ENCODE measurements around the gene PNPLA7. TPM values are rescaled to one million over a fixed set of nuclear protein-coding genes. Genes with fewer than 3 reads are reported as not detected.
A peak's percentile ranks its signal among the peaks of the same experiment; 100 is the strongest.

Gene PNPLA7
- total and polyA plus RNA-seq, 3 donors from 2014 or later: 4.2 to 17.8 (median 10.9) TPM

DNA sequence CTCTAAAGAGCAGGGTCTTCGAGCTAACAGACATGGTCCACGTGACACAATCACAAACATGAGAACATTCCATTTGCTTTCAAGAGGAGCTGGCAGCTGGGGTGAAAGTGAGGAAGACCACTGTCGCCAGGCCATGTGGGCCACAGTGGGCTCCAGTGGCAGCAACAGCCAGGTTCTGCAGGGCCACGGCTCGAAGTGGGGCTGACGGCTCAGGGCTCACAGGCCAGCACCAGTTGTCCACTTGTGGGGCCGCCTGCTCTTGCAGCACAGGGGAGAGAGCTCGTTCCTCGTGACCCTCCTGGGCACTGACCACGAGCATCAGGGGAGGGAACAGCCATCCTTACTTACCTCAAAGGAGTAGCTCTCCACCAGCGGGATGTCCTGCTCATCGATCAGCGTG lies 38.1 kb upstream of the PNPLA7 start:
- Histone ChIP-seq H3K36me3 (ENCODE audit: low read depth, missing control alignments) (no peaks in the 10 kb centered on the region), H3K4me1 (peaks cover 9% of the 10 kb centered on the region), H3K9me3 (no peaks in the 10 kb centered on the region), H3K27ac (no peak overlapping the region), H3K4me3 (no peak overlapping the region), H3K27me3 (no peaks in the 10 kb centered on the region)
- WGBS, 2 donors: 80 to 86% methylated on average over 13 of the region's 13 CpGs
- no peak for DNase-seq
- TF ChIP-seq, protein P1, sequence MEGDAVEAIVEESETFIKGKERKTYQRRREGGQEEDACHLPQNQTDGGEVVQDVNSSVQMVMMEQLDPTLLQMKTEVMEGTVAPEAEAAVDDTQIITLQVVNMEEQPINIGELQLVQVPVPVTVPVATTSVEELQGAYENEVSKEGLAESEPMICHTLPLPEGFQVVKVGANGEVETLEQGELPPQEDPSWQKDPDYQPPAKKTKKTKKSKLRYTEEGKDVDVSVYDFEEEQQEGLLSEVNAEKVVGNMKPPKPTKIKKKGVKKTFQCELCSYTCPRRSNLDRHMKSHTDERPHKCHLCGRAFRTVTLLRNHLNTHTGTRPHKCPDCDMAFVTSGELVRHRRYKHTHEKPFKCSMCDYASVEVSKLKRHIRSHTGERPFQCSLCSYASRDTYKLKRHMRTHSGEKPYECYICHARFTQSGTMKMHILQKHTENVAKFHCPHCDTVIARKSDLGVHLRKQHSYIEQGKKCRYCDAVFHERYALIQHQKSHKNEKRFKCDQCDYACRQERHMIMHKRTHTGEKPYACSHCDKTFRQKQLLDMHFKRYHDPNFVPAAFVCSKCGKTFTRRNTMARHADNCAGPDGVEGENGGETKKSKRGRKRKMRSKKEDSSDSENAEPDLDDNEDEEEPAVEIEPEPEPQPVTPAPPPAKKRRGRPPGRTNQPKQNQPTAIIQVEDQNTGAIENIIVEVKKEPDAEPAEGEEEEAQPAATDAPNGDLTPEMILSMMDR (IDR thresholded peaks at IDR 0.05): no peak
- TF ChIP-seq POLR2A (IDR thresholded peaks at IDR 0.05): no peak
- intact Hi-C loops (cut with DNase I; ENCODE audit: low total_unique reads): no loop called here

DNA sequence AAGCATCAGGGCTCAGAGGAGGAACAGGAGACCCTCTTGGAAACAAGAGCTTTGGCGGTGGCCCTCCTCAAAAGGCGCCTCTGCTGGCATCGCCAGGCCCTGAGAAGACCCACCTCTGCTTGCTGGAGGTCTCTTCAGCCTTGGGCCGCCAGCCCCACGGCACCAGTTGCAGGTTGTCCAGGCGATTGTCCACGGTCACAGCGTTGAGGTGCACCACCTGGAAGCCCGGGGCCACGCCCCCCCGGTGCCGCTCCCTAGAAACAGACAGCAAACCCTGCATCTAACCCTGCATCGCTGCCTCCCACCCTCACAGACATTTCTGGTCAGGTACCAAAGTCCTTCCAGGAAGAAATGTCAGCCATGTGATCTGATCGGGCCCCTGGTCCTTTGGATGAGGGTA lies 36.7 kb upstream of the PNPLA7 start:
- no peaks in the 10 kb centered on the region for H3K27me3 ChIP-seq
- 96% methylated on average over 14 of the region's 14 CpGs for whole genome bisulfite sequencing, 2 donors
- H3K9me3 ChIP-seq: no peaks in the 10 kb centered on the region
- TF ChIP-seq, protein P1 (IDR thresholded peaks at IDR 0.05): no peak
- no peak for TF ChIP-seq POLR2A (IDR thresholded peaks at IDR 0.05)
- no peaks in the 10 kb centered on the region for H3K36me3 ChIP-seq (ENCODE audit: low read depth, missing control alignments)
- no peak overlapping the region for H3K4me3 ChIP-seq
- H3K4me1 ChIP-seq: peaks cover 9% of the 10 kb centered on the region
- no peak for DNase-seq
- intact Hi-C loops (cut with DNase I; ENCODE audit: low total_unique reads): no loop called here
- H3K27ac ChIP-seq: no peak overlapping the region

DNA sequence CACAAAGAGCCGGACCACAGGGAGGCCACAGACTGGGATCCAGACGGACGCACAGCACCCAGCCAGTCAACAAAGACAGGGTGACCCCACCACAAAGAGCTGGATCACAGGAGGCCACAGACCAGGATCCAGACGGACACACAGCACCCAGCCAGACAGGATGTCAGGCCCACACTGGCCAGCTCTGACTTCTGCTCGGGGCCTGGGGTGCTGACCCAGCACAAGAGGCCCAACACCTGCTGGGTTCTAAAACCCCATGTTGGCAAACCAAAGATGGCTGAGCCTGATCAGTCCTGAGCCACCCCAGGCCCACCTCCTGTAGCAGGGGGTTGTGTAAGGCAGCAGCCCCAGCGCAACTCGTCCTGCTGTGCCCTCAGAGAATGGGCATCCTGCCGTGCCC lies 33.8 kb upstream of the PNPLA7 start:
- DNase-seq: no peak
- no peaks in the 10 kb centered on the region for H3K9me3 ChIP-seq
- intact Hi-C loops (cut with DNase I; ENCODE audit: low total_unique reads): no loop called here
- H3K27me3 ChIP-seq: no peaks in the 10 kb centered on the region
- H3K4me3 ChIP-seq: no peak overlapping the region
- WGBS, 2 donors: 83 to 91% methylated on average over 1 to 6 of the region's 8 CpGs
- no peak overlapping the region for H3K27ac ChIP-seq
- no peaks in the 10 kb centered on the region for H3K36me3 ChIP-seq (ENCODE audit: low read depth, missing control alignments)
- TF ChIP-seq, protein P1 (IDR thresholded peaks at IDR 0.05): no peak
- TF ChIP-seq POLR2A (IDR thresholded peaks at IDR 0.05): no peak
- peaks cover 3% of the 10 kb centered on the region for H3K4me1 ChIP-seq

DNA sequence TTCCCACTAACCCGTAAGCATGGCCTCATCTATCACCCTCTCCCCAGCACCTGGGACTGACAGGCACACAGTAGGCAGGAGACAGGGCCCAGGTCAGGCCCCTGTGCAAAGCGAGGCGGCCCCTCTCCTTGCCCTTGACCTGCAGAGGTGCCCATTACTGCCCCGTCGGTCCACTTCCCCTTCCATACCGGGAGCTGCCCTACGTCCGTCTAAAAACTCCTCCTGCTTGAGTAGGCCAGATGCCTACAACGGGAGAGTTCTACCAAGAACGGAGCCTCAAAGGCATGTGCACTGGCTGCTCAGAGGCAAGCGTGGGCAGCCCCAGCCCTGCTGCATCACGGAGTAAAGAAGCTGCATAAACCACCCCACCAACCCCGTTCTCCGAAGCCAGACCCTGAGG lies 33.1 kb upstream of the PNPLA7 start:
- Histone ChIP-seq H3K27ac (no peak overlapping the region), H3K4me1 (no peaks in the 10 kb centered on the region), H3K9me3 (no peaks in the 10 kb centered on the region), H3K4me3 (no peak overlapping the region), H3K36me3 (ENCODE audit: low read depth, missing control alignments) (no peaks in the 10 kb centered on the region), H3K27me3 (no peaks in the 10 kb centered on the region)
- 83 to 84% methylated on average over 13 to 14 of the region's 14 CpGs for WGBS, 2 donors
- TF ChIP-seq, protein P1 (IDR thresholded peaks at IDR 0.05): no peak
- no peak for TF ChIP-seq POLR2A (IDR thresholded peaks at IDR 0.05)
- DNase-seq: no peak
- intact Hi-C loops (cut with DNase I; ENCODE audit: low total_unique reads): no loop called here

DNA sequence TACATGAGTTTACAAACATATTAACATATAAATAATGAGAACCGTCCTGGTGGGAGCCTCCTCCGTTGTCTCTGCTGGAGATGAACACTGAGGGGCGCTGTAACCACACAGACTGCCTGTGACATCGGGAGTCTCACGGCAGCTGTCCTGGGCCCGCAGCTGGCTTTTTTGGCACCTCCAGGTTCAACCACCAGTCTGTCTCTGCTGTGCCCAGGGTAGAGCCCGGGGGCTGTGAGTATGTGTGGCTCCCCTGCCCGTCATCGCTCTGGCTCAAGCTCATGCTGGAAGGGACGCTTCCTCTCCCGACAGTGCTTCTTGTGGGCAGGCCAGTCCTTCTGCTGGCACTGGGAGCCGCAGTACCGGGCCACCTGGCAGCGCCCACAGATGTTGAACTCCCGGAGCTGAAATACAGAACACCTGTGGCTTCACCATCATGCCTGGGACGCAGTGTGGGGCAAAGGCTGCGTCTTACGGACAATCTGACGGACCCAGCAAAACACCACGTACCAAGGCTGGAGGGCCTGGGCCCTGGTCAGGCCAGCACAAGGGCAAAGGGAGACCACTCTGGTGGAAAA lies 32.2 kb upstream of the PNPLA7 start:
- H3K27ac ChIP-seq: no peak overlapping the region
- no peaks in the 10 kb centered on the region for H3K36me3 ChIP-seq (ENCODE audit: low read depth, missing control alignments)
- H3K27me3 ChIP-seq: no peaks in the 10 kb centered on the region
- H3K9me3 ChIP-seq: no peaks in the 10 kb centered on the region
- peak; percentile 55 for DNase-seq
- no peak overlapping the region for H3K4me3 ChIP-seq
- intact Hi-C loops (cut with DNase I; ENCODE audit: low total_unique reads): no loop called here
- no peak for TF ChIP-seq POLR2A (IDR thresholded peaks at IDR 0.05)
- TF ChIP-seq, protein P1 (IDR thresholded peaks at IDR 0.05): no peak
- H3K4me1 ChIP-seq: peaks cover 2% of the 10 kb centered on the region
- 82 to 95% methylated on average over 14 to 20 of the region's 20 CpGs for WGBS, 2 donors
